ENCODE results near the gene CCDC28B. TPM values are rescaled to one million over a fixed set of nuclear protein-coding genes. Genes with fewer than 3 reads are reported as not detected.

CCDC28B gene
- total RNA-seq, 1 donor from 2014 or later, result 2.7 TPM

- Histone ChIP-seq H3K4me1 (no peaks in the 10 kb centered on the region), H3K36me3 (peaks cover 75% of the 10 kb centered on the region), H3K9me3 (no peaks in the 10 kb centered on the region), H3K4me3 (no peak overlapping the region), H3K27me3 (no peaks in the 10 kb centered on the region), H3K27ac (no peak overlapping the region)
- intact Hi-C loops (cut with DNase I), result no loop called here
- DNase-seq, result no peak
- ATAC-seq, result peak; percentile 28
- no peak for TF ChIP-seq CTCF (IDR thresholded peaks at IDR 0.05)
These were observed 29.4 kb upstream of the CCDC28B start for GRCh38 chr1:32170991-32171390.

GRCh38 chr1:32172621-32173245 lies 27.7 kb upstream of the CCDC28B start:
- Histone ChIP-seq H3K36me3 (peaks cover 58% of the 10 kb centered on the region), H3K4me1 (no peaks in the 10 kb centered on the region), H3K27ac (no peak overlapping the region), H3K4me3 (no peak overlapping the region), H3K9me3 (no peaks in the 10 kb centered on the region), H3K27me3 (no peaks in the 10 kb centered on the region)
- intact Hi-C loops (cut with DNase I), result no loop called here
- no peak for DNase-seq
- no peak for TF ChIP-seq CTCF (IDR thresholded peaks at IDR 0.05)
- no peak for ATAC-seq

GRCh38 chr1:32178380-32179192 lies 21.8 kb upstream of the CCDC28B start:
- Histone ChIP-seq H3K27ac (peak overlapping the region; percentile 94), H3K36me3 (peaks cover 24% of the 10 kb centered on the region), H3K27me3 (no peaks in the 10 kb centered on the region), H3K9me3 (no peaks in the 10 kb centered on the region), H3K4me1 (peaks cover 32% of the 10 kb centered on the region), H3K4me3 (peak overlapping the region; percentile 80)
- intact Hi-C loops (cut with DNase I), result no loop called here
- TF ChIP-seq CTCF (IDR thresholded peaks at IDR 0.05), result no peak
- no peak for DNase-seq
- ATAC-seq, result no peak

GRCh38 chr1:32179193-32179442 lies 21.3 kb upstream of the CCDC28B start:
- Histone ChIP-seq H3K9me3 (no peaks in the 10 kb centered on the region), H3K4me3 (peak overlapping the region; percentile 80), H3K4me1 (peaks cover 37% of the 10 kb centered on the region), H3K27me3 (no peaks in the 10 kb centered on the region), H3K27ac (peak overlapping the region; percentile 94), H3K36me3 (peaks cover 29% of the 10 kb centered on the region)
- no peak for TF ChIP-seq CTCF (IDR thresholded peaks at IDR 0.05)
- no peak for ATAC-seq
- DNase-seq, result no peak
- intact Hi-C loops (cut with DNase I), result no loop called here

GRCh38 chr1:32179443-32180185 lies 20.8 kb upstream of the CCDC28B start, which contains the start of gene TXLNA:
TSS of gene TXLNA (plus strand) at chr1:32179675. CDS start at chr1:32180346, 671 bp downstream.
- Histone ChIP-seq H3K4me1 (peaks cover 42% of the 10 kb centered on the region), H3K27ac (peak within 1 kb of the TSS; percentile 94), H3K4me3 (peak within 1 kb of the TSS; percentile 80), H3K27me3 (no peaks in the 10 kb centered on the region), H3K36me3 (peaks cover 34% of the 10 kb centered on the region), H3K9me3 (no peaks in the 10 kb centered on the region)
- no peak for TF ChIP-seq CTCF (IDR thresholded peaks at IDR 0.05)
- intact Hi-C loops (cut with DNase I), result no loop called here
- DNase-seq (peak; percentile 98), ATAC-seq (peak; percentile 95)

Measured in upper lobe of right lung (tissue), 1 donor.